GM12878 (cell line): ENCODE data around the gene PGBD5.

Source experiments
- CTCF ChIP-seq, 3 experiments: IDR thresholded peaks in 2 of 3; conservative IDR thresholded peaks in 1 of 3; 2 replicates each; pipeline ENCODE4 v1.5.1; 2011; ENCODE audit warnings: low read depth in 3 of 3, low read length in 3 of 3, mild to moderate bottlenecking in 3 of 3, control low read depth in 2 of 3, moderate library complexity in 2 of 3, inconsistent platforms in 1 of 3, mixed read lengths in 1 of 3; ENCODE audit not compliant: control insufficient read depth in 2 of 3, insufficient read depth in 1 of 3; ENCODE audit errors: extremely low read depth in 1 of 3
- PRDM15 ChIP-seq: fragments of 450-650 bp; formaldehyde crosslinking; IDR thresholded peaks from 2 replicates; pipeline ENCODE4 v1.4.0; 2020; ENCODE audit warnings: mild to moderate bottlenecking, moderate library complexity
- SP1 ChIP-seq: IDR thresholded peaks from one replicate; pipeline ENCODE4 v1.6.1; 2011; ENCODE audit warnings: low read depth, low read length

GRCh38 chr1:230315099-230315498, 111.0 kb downstream of the PGBD5 start:
- no peak for TF ChIP-seq CTCF (IDR thresholded peaks at IDR 0.05 in 2 of 3, conservative IDR thresholded peaks at IDR 0.05 in 1 of 3; ENCODE audit: control insufficient read depth in 2 of 3, extremely low read depth in 1 of 3, insufficient read depth in 1 of 3, low read depth in 3 of 3, low read length in 3 of 3)
- TF ChIP-seq PRDM15 (CRISPR knock-in tag): no peak
- no peak for TF ChIP-seq SP1
